LHCN-M2 (cell line): ENCODE results near the gene CYP2W1. TPM values are rescaled to one million over a fixed set of nuclear protein-coding genes. Genes with fewer than 3 reads are reported as not detected.
"Not testable (repeated sequence)": the region's sequence is repeated elsewhere in the genome, so short reads cannot be mapped to it uniquely, and the experiment has no call there.

Experiments
- DNase-seq: peaks from one replicate; pipeline ENCODE4 v3.0.0-alpha.2; 2012; ENCODE audit warnings: low read depth
- total RNA-seq: library from RNA; depleted of rRNA; stranded (reverse); fragments of >200 nt; gene quantifications from 2 replicates; pipeline ENCODE4 v1.2.3, GENCODE V29; 2014

CYP2W1 gene
- total RNA-seq, 1 experiment from 2014 or later = not detected

GRCh38 chr7:996079-996872 lies 13.3 kb downstream of the CYP2W1 start:
- DNase-seq = no peak

GRCh38 chr7:997404-998395 lies 14.7 kb downstream of the CYP2W1 start:
- DNase-seq = no peak

- no peak for DNase-seq
Observed at GRCh38 chr7:999149-999879, 16.3 kb downstream of the CYP2W1 start.

GRCh38 chr7:999941-1000935 lies 17.3 kb downstream of the CYP2W1 start:
- no peak for DNase-seq

GRCh38 chr7:1001069-1001770 lies 18.2 kb downstream of the CYP2W1 start:
- DNase-seq = peak; percentile 16

GRCh38 chr7:1002026-1002425 lies 19.0 kb downstream of the CYP2W1 start:
- not testable (repeated sequence) for DNase-seq

GRCh38 chr7:1002445-1002844 lies 19.5 kb downstream of the CYP2W1 start:
- not testable (repeated sequence) for DNase-seq

GRCh38 chr7:1004018-1004852 lies 21.3 kb downstream of the CYP2W1 start:
- no peak for DNase-seq

- DNase-seq = no peak
Observed at GRCh38 chr7:1005303-1005702, 22.3 kb downstream of the CYP2W1 start.

- DNase-seq = no peak
Observed at GRCh38 chr7:1007901-1008300, 24.9 kb downstream of the CYP2W1 start.

- no peak for DNase-seq
Observed at GRCh38 chr7:1008733-1009363, 25.9 kb downstream of the CYP2W1 start.

- no peak for DNase-seq
Observed at GRCh38 chr7:1009747-1010146, 26.8 kb downstream of the CYP2W1 start.

- DNase-seq = no peak
Observed at GRCh38 chr7:1010226-1010625, 27.2 kb downstream of the CYP2W1 start.

- no peak for DNase-seq
Observed at GRCh38 chr7:1011297-1012003, 28.5 kb downstream of the CYP2W1 start.

GRCh38 chr7:1012004-1012715 lies 29.2 kb downstream of the CYP2W1 start:
- DNase-seq = no peak

- DNase-seq = no peak
Observed at GRCh38 chr7:1012716-1013095, 29.7 kb downstream of the CYP2W1 start.

GRCh38 chr7:1013581-1013980 lies 30.6 kb downstream of the CYP2W1 start:
- no peak for DNase-seq
